ENCODE results near the gene TBC1D32.
"Not testable (repeated sequence)": the region's sequence is repeated elsewhere in the genome, so short reads cannot be mapped to it uniquely, and the experiment has no call there.

Gene TBC1D32

DNA sequence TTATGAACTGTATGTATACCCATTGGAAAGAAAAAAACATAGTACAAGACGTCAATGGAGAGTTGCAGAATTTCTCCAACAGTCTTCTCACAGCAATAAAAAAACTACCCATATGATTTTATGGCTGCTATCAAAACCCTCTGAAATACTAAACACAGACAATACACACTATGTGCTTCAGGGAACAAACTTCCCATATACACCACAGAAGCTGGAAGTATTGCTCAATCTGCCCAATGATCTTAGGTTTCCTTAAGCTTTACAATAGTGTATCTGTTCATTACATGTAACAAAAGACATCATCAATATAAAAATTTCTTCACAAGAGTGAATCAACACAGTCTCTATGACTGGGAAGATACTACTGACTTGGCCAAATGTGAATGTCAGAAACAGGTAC lies 150.5 kb downstream of the TBC1D32 start:
- no peaks in the 10 kb centered on the region for H3K9me2 ChIP-seq (ENCODE audit: low read depth, low read length)
- H3K36me3 ChIP-seq (ENCODE audit: insufficient read depth, low read length) = no peaks in the 10 kb centered on the region
- H3K4me3 ChIP-seq (ENCODE audit: low read depth, low read length, poor library complexity, severe bottlenecking) = no peak overlapping the region
- no peaks in the 10 kb centered on the region for H3F3A ChIP-seq (ENCODE audit: insufficient read depth, low read length)
- H3K27me3 ChIP-seq (ENCODE audit: insufficient read depth, low read length) = no peaks in the 10 kb centered on the region
- no peaks in the 10 kb centered on the region for H4K20me1 ChIP-seq (ENCODE audit: insufficient read depth, low read length)
- H3K9me3 ChIP-seq (ENCODE audit: low read length) = no peaks in the 10 kb centered on the region
- TF ChIP-seq EZH2 (IDR thresholded peaks at IDR 0.05; ENCODE audit: borderline replicate concordance, low read length) = no peak
- TF ChIP-seq, protein P1, sequence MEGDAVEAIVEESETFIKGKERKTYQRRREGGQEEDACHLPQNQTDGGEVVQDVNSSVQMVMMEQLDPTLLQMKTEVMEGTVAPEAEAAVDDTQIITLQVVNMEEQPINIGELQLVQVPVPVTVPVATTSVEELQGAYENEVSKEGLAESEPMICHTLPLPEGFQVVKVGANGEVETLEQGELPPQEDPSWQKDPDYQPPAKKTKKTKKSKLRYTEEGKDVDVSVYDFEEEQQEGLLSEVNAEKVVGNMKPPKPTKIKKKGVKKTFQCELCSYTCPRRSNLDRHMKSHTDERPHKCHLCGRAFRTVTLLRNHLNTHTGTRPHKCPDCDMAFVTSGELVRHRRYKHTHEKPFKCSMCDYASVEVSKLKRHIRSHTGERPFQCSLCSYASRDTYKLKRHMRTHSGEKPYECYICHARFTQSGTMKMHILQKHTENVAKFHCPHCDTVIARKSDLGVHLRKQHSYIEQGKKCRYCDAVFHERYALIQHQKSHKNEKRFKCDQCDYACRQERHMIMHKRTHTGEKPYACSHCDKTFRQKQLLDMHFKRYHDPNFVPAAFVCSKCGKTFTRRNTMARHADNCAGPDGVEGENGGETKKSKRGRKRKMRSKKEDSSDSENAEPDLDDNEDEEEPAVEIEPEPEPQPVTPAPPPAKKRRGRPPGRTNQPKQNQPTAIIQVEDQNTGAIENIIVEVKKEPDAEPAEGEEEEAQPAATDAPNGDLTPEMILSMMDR (IDR thresholded peaks at IDR 0.05; ENCODE audit: low read length) = no peak
- no peak overlapping the region for H3K4me2 ChIP-seq (ENCODE audit: low read length)
- no peak overlapping the region for H2AFZ ChIP-seq (ENCODE audit: low read length)
- H3K79me2 ChIP-seq (ENCODE audit: insufficient read depth, low read length) = no peaks in the 10 kb centered on the region
- no peaks in the 10 kb centered on the region for H3K4me1 ChIP-seq (ENCODE audit: insufficient read depth, low read length, severe bottlenecking)
- H3K27ac ChIP-seq (ENCODE audit: low read depth, low read length, poor library complexity, severe bottlenecking) = no peak overlapping the region
- H3K9ac ChIP-seq (ENCODE audit: low read length) = no peak overlapping the region

DNA sequence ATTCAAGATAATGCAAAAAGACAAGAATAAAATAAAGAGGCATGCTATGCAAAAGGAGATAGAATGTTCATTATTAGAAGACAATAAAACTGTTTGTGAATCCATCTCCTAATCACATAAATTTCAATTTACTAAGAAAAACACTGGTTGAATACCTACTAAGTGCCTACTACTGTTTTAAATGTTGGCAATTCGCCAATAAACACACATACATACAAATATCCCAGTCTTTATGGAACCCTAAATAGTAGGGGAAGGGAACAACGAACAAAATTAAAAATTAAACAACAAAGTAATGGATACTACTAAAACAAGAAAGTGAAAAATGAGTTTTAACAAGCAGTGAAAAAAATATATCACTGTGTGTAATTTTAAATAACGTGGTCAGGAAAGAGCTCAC lies 158.5 kb downstream of the TBC1D32 start:
- H3K36me3 ChIP-seq (ENCODE audit: insufficient read depth, low read length) = no peaks in the 10 kb centered on the region
- H3F3A ChIP-seq (ENCODE audit: insufficient read depth, low read length) = no peaks in the 10 kb centered on the region
- no peak overlapping the region for H3K4me3 ChIP-seq (ENCODE audit: low read depth, low read length, poor library complexity, severe bottlenecking)
- no peaks in the 10 kb centered on the region for H4K20me1 ChIP-seq (ENCODE audit: insufficient read depth, low read length)
- H3K4me2 ChIP-seq (ENCODE audit: low read length) = no peak overlapping the region
- no peaks in the 10 kb centered on the region for H3K4me1 ChIP-seq (ENCODE audit: insufficient read depth, low read length, severe bottlenecking)
- no peak overlapping the region for H3K27ac ChIP-seq (ENCODE audit: low read depth, low read length, poor library complexity, severe bottlenecking)
- H3K9me2 ChIP-seq (ENCODE audit: low read depth, low read length) = no peaks in the 10 kb centered on the region
- no peaks in the 10 kb centered on the region for H3K27me3 ChIP-seq (ENCODE audit: insufficient read depth, low read length)
- no peak overlapping the region for H2AFZ ChIP-seq (ENCODE audit: low read length)
- no peaks in the 10 kb centered on the region for H3K9me3 ChIP-seq (ENCODE audit: low read length)
- H3K9ac ChIP-seq (ENCODE audit: low read length) = no peak overlapping the region
- no peaks in the 10 kb centered on the region for H3K79me2 ChIP-seq (ENCODE audit: insufficient read depth, low read length)
- TF ChIP-seq, protein P1 (IDR thresholded peaks at IDR 0.05; ENCODE audit: low read length) = no peak
- no peak for TF ChIP-seq EZH2 (IDR thresholded peaks at IDR 0.05; ENCODE audit: borderline replicate concordance, low read length)

DNA sequence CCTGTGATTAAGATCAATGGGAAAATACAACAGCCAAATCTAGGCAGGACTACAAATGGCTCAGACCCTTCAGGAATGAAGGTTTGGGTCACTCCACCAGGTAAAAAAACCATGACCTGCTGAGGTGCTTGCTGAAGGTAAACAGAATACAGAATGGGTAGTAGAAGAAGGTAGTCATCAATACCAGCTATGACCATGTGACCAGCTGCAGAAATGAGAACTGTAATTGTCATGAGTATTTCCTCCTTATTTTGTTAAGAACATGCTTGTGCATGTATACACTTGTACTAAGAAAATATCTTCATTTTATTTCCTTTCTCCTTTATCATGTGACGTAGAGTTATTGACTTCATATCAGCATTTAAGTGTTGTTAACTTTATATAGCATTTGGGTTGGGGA lies 161.8 kb downstream of the TBC1D32 start:
- not testable (repeated sequence) for H2AFZ ChIP-seq (ENCODE audit: low read length); H3K4me1 ChIP-seq (ENCODE audit: insufficient read depth, low read length, severe bottlenecking); H3K9me3 ChIP-seq (ENCODE audit: low read length); H3K79me2 ChIP-seq (ENCODE audit: insufficient read depth, low read length); H3K9ac ChIP-seq (ENCODE audit: low read length); H3K27ac ChIP-seq (ENCODE audit: low read depth, low read length, poor library complexity, severe bottlenecking); H4K20me1 ChIP-seq (ENCODE audit: insufficient read depth, low read length); H3K36me3 ChIP-seq (ENCODE audit: insufficient read depth, low read length); H3K4me2 ChIP-seq (ENCODE audit: low read length); H3K9me2 ChIP-seq (ENCODE audit: low read depth, low read length); H3K4me3 ChIP-seq (ENCODE audit: low read depth, low read length, poor library complexity, severe bottlenecking); H3K27me3 ChIP-seq (ENCODE audit: insufficient read depth, low read length); H3F3A ChIP-seq (ENCODE audit: insufficient read depth, low read length)

DNA sequence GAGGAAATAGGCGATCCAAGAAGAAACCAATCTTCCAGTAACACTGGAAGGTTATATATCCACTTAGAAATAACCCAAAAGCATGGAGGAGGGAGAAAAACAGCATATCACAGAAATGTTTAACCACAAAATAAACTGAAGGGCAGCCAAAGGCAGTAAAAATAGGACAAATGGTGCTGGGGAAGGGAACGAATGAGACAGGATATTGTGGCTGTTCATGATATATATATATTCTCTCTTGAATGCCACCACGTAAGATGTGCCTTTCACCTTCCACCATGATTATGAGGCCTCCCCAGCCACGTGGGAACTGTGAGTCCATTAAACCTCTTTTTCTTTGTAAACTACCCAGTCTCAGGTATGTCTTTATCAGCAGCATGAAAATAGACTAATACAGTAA lies 162.4 kb downstream of the TBC1D32 start:
- H3K4me2 ChIP-seq (ENCODE audit: low read length) = no peak overlapping the region
- no peaks in the 10 kb centered on the region for H3K9me2 ChIP-seq (ENCODE audit: low read depth, low read length)

More for the DNA sequence above, 162.4 kb downstream of the TBC1D32 start:
- no peak overlapping the region for H3K4me3 ChIP-seq (ENCODE audit: low read depth, low read length, poor library complexity, severe bottlenecking)
- TF ChIP-seq EZH2 (IDR thresholded peaks at IDR 0.05; ENCODE audit: borderline replicate concordance, low read length) = no peak
- TF ChIP-seq, protein P1 (IDR thresholded peaks at IDR 0.05; ENCODE audit: low read length) = no peak
- H3F3A ChIP-seq (ENCODE audit: insufficient read depth, low read length) = no peaks in the 10 kb centered on the region
- H3K4me1 ChIP-seq (ENCODE audit: insufficient read depth, low read length, severe bottlenecking) = no peaks in the 10 kb centered on the region
- H3K79me2 ChIP-seq (ENCODE audit: insufficient read depth, low read length) = no peaks in the 10 kb centered on the region
- H3K27ac ChIP-seq (ENCODE audit: low read depth, low read length, poor library complexity, severe bottlenecking) = no peak overlapping the region
- no peak overlapping the region for H2AFZ ChIP-seq (ENCODE audit: low read length)
- no peaks in the 10 kb centered on the region for H3K27me3 ChIP-seq (ENCODE audit: insufficient read depth, low read length)
- H3K9ac ChIP-seq (ENCODE audit: low read length) = no peak overlapping the region
- H3K9me3 ChIP-seq (ENCODE audit: low read length) = no peaks in the 10 kb centered on the region
- no peaks in the 10 kb centered on the region for H4K20me1 ChIP-seq (ENCODE audit: insufficient read depth, low read length)
- no peaks in the 10 kb centered on the region for H3K36me3 ChIP-seq (ENCODE audit: insufficient read depth, low read length)

All from OCI-LY1 (cell line).